Stimulated activated CD8-positive, alpha-beta memory T cell treated with anti-CD3 and anti-CD28 coated beads, Interleukin-4, amount 100 ng/mL, for 48 hours (primary cell): ENCODE results near the gene ANKRD6.

Source experiments
- DNase-seq: peaks from one replicate; pipeline ENCODE4 v3.0.0-alpha.2; 2020

The ANKRD6 gene

GRCh38 chr6:89414215-89414614 is 18.7 kb upstream of the ANKRD6 start:
- DNase-seq: no peak

- no peak for DNase-seq
Observed at GRCh38 chr6:89415185-89415584, 17.8 kb upstream of the ANKRD6 start.

- DNase-seq: no peak
Observed at GRCh38 chr6:89416796-89417195, 16.2 kb upstream of the ANKRD6 start.

- no peak for DNase-seq
Observed at GRCh38 chr6:89430201-89430962, 2.6 kb upstream of the ANKRD6 start.

GRCh38 chr6:89433252-89434149 is 549 bp downstream of the ANKRD6 start:
- DNase-seq: peak; percentile 43

- DNase-seq: no peak
Observed at GRCh38 chr6:89434150-89434499, 1.2 kb downstream of the ANKRD6 start.

GRCh38 chr6:89434954-89435353 is 2.0 kb downstream of the ANKRD6 start:
- DNase-seq: no peak

- DNase-seq: no peak
Observed at GRCh38 chr6:89436226-89436625, 3.3 kb downstream of the ANKRD6 start.

GRCh38 chr6:89438248-89438647 is 5.3 kb downstream of the ANKRD6 start:
- no peak for DNase-seq

- DNase-seq: no peak
Observed at GRCh38 chr6:89439014-89439413, 6.1 kb downstream of the ANKRD6 start.

- DNase-seq: no peak
Observed at GRCh38 chr6:89440200-89440599, 7.2 kb downstream of the ANKRD6 start.

- no peak for DNase-seq
Observed at GRCh38 chr6:89443658-89444057, 10.7 kb downstream of the ANKRD6 start.

GRCh38 chr6:89449193-89449592 is 16.2 kb downstream of the ANKRD6 start:
- DNase-seq: no peak

- no peak for DNase-seq
Observed at GRCh38 chr6:89452281-89452680, 19.3 kb downstream of the ANKRD6 start.

- DNase-seq: no peak
Observed at GRCh38 chr6:89454300-89454699, 21.3 kb downstream of the ANKRD6 start.

- no peak for DNase-seq
Observed at GRCh38 chr6:89458704-89459103, 25.8 kb downstream of the ANKRD6 start.

- no peak for DNase-seq
Observed at GRCh38 chr6:89459501-89459900, 26.5 kb downstream of the ANKRD6 start.

GRCh38 chr6:89460713-89461112 is 27.8 kb downstream of the ANKRD6 start:
- no peak for DNase-seq

- no peak for DNase-seq
Observed at GRCh38 chr6:89462503-89462902, 29.6 kb downstream of the ANKRD6 start.

- DNase-seq: no peak
Observed at GRCh38 chr6:89464295-89464694, 31.3 kb downstream of the ANKRD6 start.

GRCh38 chr6:89467437-89467836 is 34.5 kb downstream of the ANKRD6 start:
- no peak for DNase-seq

- DNase-seq: no peak
Observed at GRCh38 chr6:89468998-89469397, 36.0 kb downstream of the ANKRD6 start.

GRCh38 chr6:89471287-89471867 is 38.4 kb downstream of the ANKRD6 start:
- DNase-seq: no peak

GRCh38 chr6:89475101-89475500 is 42.1 kb downstream of the ANKRD6 start:
- no peak for DNase-seq
